A673 (cell line): ENCODE results near the gene RIC8B.

ENCODE experiments used
- EZH2 ChIP-seq: fragments of 200-600 bp; sonication (generic); IDR thresholded peaks from 2 replicates; pipeline ENCODE4 v1.6.1; 2017; ENCODE audit warnings: borderline replicate concordance, low read depth, mild to moderate bottlenecking, mixed read lengths, antibody characterized with exemption, low read length; ENCODE audit not compliant: poor library complexity, severe bottlenecking
- TF ChIP-seq, protein P1 (sequence below): fragments of 300-800, 200-600 bp; sonication (generic); conservative IDR thresholded peaks from 2 replicates; pipeline ENCODE4 v1.5.1; 2017; ENCODE audit warnings: low read depth, mild to moderate bottlenecking, antibody characterized with exemption, low read length, moderate library complexity, mixed read lengths

DNA sequence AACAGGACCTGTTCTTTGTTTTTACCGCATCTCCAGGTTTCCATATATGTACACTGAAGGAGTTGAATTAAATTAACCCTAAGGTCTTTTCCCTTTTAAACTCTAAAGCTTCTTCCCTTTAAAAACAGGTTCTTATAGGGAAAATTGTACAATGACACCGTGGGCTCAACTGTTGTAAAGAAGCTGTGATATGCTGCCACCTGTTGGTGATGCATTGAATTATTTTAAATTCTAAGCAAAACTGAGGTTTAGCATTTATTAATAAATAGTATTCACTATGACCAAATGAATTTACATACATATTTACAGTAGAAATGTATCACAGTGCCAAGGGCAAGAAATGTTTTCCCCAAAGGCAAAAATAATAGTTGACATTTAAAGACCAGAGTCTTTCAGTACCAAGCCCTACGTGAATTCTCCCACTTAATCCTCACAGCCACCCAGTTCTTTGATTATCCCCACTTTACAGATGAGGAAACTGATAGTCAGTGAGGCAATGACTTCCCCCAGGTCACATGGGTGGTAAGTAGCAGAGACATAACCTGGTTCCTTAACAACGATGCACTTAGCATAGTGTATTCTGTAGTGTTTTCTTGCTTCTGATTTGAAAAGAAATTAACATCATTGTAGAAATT lies 145.5 kb downstream of the RIC8B start:
- TF ChIP-seq, protein P1, sequence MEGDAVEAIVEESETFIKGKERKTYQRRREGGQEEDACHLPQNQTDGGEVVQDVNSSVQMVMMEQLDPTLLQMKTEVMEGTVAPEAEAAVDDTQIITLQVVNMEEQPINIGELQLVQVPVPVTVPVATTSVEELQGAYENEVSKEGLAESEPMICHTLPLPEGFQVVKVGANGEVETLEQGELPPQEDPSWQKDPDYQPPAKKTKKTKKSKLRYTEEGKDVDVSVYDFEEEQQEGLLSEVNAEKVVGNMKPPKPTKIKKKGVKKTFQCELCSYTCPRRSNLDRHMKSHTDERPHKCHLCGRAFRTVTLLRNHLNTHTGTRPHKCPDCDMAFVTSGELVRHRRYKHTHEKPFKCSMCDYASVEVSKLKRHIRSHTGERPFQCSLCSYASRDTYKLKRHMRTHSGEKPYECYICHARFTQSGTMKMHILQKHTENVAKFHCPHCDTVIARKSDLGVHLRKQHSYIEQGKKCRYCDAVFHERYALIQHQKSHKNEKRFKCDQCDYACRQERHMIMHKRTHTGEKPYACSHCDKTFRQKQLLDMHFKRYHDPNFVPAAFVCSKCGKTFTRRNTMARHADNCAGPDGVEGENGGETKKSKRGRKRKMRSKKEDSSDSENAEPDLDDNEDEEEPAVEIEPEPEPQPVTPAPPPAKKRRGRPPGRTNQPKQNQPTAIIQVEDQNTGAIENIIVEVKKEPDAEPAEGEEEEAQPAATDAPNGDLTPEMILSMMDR = peak; percentile 83
- TF ChIP-seq EZH2 = no peak
